ENCODE results near the gene TGFA. TPM values are rescaled to one million over a fixed set of nuclear protein-coding genes. Genes with fewer than 3 reads are reported as not detected.

Gene TGFA
- total RNA-seq, 1 experiment from 2014 or later = 50.1 TPM

DNA sequence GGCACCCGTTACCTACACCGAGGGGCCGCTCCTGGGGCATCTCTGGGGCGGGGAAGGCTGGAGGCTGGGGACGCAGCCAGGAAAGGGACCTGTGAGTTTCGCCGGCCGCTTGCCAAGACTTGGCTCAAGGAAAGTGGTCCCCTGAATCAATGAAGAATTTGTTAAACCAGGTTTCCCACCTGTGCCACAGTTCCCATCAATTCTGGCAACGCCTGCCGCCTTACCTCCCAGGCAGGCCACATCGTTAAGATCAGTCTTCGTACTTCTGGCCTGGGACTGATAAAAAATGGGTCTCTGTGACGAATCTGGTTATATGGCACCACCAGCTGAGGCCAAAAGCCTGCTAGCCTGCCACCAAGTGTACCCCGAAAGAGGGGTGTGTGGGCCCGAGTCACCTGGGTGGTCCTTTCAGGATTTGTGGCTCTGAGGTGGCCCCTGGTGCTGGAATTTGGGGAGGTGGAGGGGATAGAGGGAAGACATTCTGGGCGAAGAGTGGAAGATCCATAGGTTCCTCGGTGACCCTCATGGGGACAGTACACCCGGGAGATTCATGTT, 789 bp upstream of the TGFA start:
- intact Hi-C loops (cut with micrococcal nuclease) = loop anchor here (1.0 to 5.0 kb wide), 3 partner anchors 63 to 227 kb away; no protein-coding TSS in a partner anchor
- no peaks in the 10 kb centered on the region for H3K9me3 ChIP-seq (ENCODE audit: control insufficient read depth in 1 of 2, insufficient read depth in 1 of 2, low read depth in 1 of 2, low read length in 2 of 2)
- H3K4me1 ChIP-seq (ENCODE audit: control insufficient read depth in 1 of 2, insufficient read depth in 2 of 2, low read length in 2 of 2) = peaks cover 18 to 25% of the 10 kb centered on the region in 2 experiments
- CTCF ChIA-PET = interaction anchor here (1.0 kb wide), 1 partner anchor 63 kb away, joined by 4 read pairs; no protein-coding TSS in a partner anchor
- peak overlapping the region; percentile 75 for H3K4me2 ChIP-seq (ENCODE audit: low read length)
- H2AFZ ChIP-seq (ENCODE audit: low read depth, low read length, poor library complexity, severe bottlenecking) = no peak overlapping the region
- TF ChIP-seq RAD21 (IDR thresholded peaks at IDR 0.05; ENCODE audit: low read depth) (no peak), SRF (IDR thresholded peaks at IDR 0.05; ENCODE audit: low read depth) (no peak; the same call in 1 of the 2 replicates), CBX3 (IDR thresholded peaks at IDR 0.05; ENCODE audit: low read depth) (peak; percentile 35; the same call in 1 of the 2 replicates), SIN3A (IDR thresholded peaks at IDR 0.05; ENCODE audit: low read depth) (no peak), ELF1 (IDR thresholded peaks at IDR 0.05; ENCODE audit: borderline replicate concordance, low read depth) (no peak), YY1 (IDR thresholded peaks at IDR 0.05; ENCODE audit: extremely low read depth, insufficient replicate concordance, low read depth, low read length) (peak; percentile 22)
- no peak for DNase-seq (ENCODE audit: low read depth, low spot score)
- peak overlapping the region; percentile 94 for H3K27ac ChIP-seq (ENCODE audit: low read depth, low read length)
- peak overlapping the region; percentile 92 to 95 for H3K4me3 ChIP-seq (replicated peaks in 1 of 2; ENCODE audit: low read depth in 1 of 2, low read length in 2 of 2)
- peaks cover 40% of the 10 kb centered on the region for H3K79me2 ChIP-seq (ENCODE audit: insufficient read depth, low read length)
- no peaks in the 10 kb centered on the region for H4K20me1 ChIP-seq (ENCODE audit: insufficient read depth)
- H3K9me2 ChIP-seq (ENCODE audit: insufficient read depth) = no peaks in the 10 kb centered on the region
- H3K36me3 ChIP-seq (ENCODE audit: control insufficient read depth in 1 of 2, insufficient read depth in 2 of 2, low read length in 2 of 2) = no peaks in the 10 kb centered on the region
- RAD21 ChIA-PET (ENCODE audit: low non-redundant PET in 1 of 2, low total read pairs in 2 of 2, uncharacterized antibody in 2 of 2, unreplicated experiment in 2 of 2) = no interaction called here
- BruUV-seq (replicated peaks) = TSS peak; percentile 46
- no peak for ATAC-seq
- no peaks in the 10 kb centered on the region for H3K27me3 ChIP-seq (ENCODE audit: insufficient read depth, low read length)
- POLR2A ChIA-PET = interaction anchor here (1.1 to 1.5 kb wide), 2 partner anchors 10 to 63 kb away, joined by 5 read pairs; no protein-coding TSS in a partner anchor
- peak overlapping the region; percentile 92 for H3K9ac ChIP-seq (ENCODE audit: low read length)

DNA sequence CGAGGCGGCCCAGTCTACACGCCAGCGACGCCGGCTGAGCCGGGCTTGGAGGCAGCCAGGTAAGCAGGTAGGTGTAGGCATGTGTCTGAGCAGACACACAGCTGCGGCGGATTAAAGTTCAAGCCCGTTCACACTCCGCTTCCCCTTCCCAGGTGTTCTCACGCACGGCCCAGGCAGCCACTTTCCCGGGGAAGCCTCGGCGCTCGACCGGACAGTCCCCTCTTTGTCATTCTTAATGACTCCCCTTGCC, 367 bp downstream of the TGFA start:
- H3K36me3 ChIP-seq (ENCODE audit: control insufficient read depth in 1 of 2, insufficient read depth in 2 of 2, low read length in 2 of 2) = no peaks in the 10 kb centered on the region
- RAD21 ChIA-PET (ENCODE audit: low non-redundant PET in 1 of 2, low total read pairs in 2 of 2, uncharacterized antibody in 2 of 2, unreplicated experiment in 2 of 2) = no interaction called here
- CTCF ChIA-PET = interaction anchor here (1.0 kb wide), 1 partner anchor 64 kb away, joined by 4 read pairs; no protein-coding TSS in a partner anchor
- H3K79me2 ChIP-seq (ENCODE audit: insufficient read depth, low read length) = peaks cover 52% of the 10 kb centered on the region
- peak overlapping the region; percentile 92 to 95 for H3K4me3 ChIP-seq (replicated peaks in 1 of 2; ENCODE audit: low read depth in 1 of 2, low read length in 2 of 2)
- peak overlapping the region; percentile 94 for H3K27ac ChIP-seq (ENCODE audit: low read depth, low read length)
- no peak for TF ChIP-seq CTCF (IDR thresholded peaks at IDR 0.05 in 2 of 3, conservative IDR thresholded peaks at IDR 0.05 in 1 of 3; ENCODE audit: borderline replicate concordance in 1 of 3, insufficient read depth in 1 of 3, low read depth in 2 of 3, low read length in 2 of 3)
- TF ChIP-seq TCF7L2 (IDR thresholded peaks at IDR 0.05; ENCODE audit: borderline replicate concordance, extremely low read depth, insufficient read depth, insufficient read length) = peak; percentile 7
- intact Hi-C loops (cut with micrococcal nuclease) = loop anchor here (5.0 kb wide), 2 partner anchors 211 to 226 kb away; no protein-coding TSS in a partner anchor
- H2AFZ ChIP-seq (ENCODE audit: low read depth, low read length, poor library complexity, severe bottlenecking) = no peak overlapping the region
- H4K20me1 ChIP-seq (ENCODE audit: insufficient read depth) = no peaks in the 10 kb centered on the region
- DNase-seq (ENCODE audit: low read depth, low spot score) (no peak), ATAC-seq (peak; percentile 26)
- H3K4me2 ChIP-seq (ENCODE audit: low read length) = peak overlapping the region; percentile 75
- peak overlapping the region; percentile 92 for H3K9ac ChIP-seq (ENCODE audit: low read length)
- no peaks in the 10 kb centered on the region for H3K9me3 ChIP-seq (ENCODE audit: control insufficient read depth in 1 of 2, insufficient read depth in 1 of 2, low read depth in 1 of 2, low read length in 2 of 2)
- no peaks in the 10 kb centered on the region for H3K27me3 ChIP-seq (ENCODE audit: insufficient read depth, low read length)
- POLR2A ChIA-PET = interaction anchor here (1.1 to 1.5 kb wide), 2 partner anchors 9 to 64 kb away, joined by 5 read pairs; no protein-coding TSS in a partner anchor
- peaks cover 18 to 25% of the 10 kb centered on the region in 2 experiments for H3K4me1 ChIP-seq (ENCODE audit: control insufficient read depth in 1 of 2, insufficient read depth in 2 of 2, low read length in 2 of 2)
- no peaks in the 10 kb centered on the region for H3K9me2 ChIP-seq (ENCODE audit: insufficient read depth)
- BruUV-seq (replicated peaks) = TSS peak; percentile 55

Data from HCT116 (cell line).